IPS DF 19.7 (cell line): ENCODE measurements around the gene SLC19A3.
"Not testable (repeated sequence)": the region's sequence is repeated elsewhere in the genome, so short reads cannot be mapped to it uniquely, and the experiment has no call there.

ENCODE experiments used
- DNase-seq: peaks from one replicate; pipeline ENCODE4 v3.0.0-alpha.2; 2013; ENCODE audit warnings: low read depth, low spot score

SLC19A3 gene

GRCh38 chr2:227703280-227703732, 14.5 kb downstream of the SLC19A3 start:
- no peak for DNase-seq

GRCh38 chr2:227701556-227701955, 16.3 kb downstream of the SLC19A3 start:
- DNase-seq = no peak

GRCh38 chr2:227696990-227697679, 20.7 kb downstream of the SLC19A3 start:
- DNase-seq = no peak

- no peak for DNase-seq
Observed at GRCh38 chr2:227687189-227687588, 30.6 kb downstream of the SLC19A3 start.

- DNase-seq = no peak
Observed at GRCh38 chr2:227684258-227684657, 33.6 kb downstream of the SLC19A3 start.

- no peak for DNase-seq
Observed at GRCh38 chr2:227677928-227678327, 39.9 kb downstream of the SLC19A3 start.

GRCh38 chr2:227674485-227674884, 43.3 kb downstream of the SLC19A3 start:
- no peak for DNase-seq

- not testable (repeated sequence) for DNase-seq
Observed at GRCh38 chr2:227673620-227674019, 44.2 kb downstream of the SLC19A3 start.

GRCh38 chr2:227671170-227671905, 46.5 kb downstream of the SLC19A3 start:
- no peak for DNase-seq

- DNase-seq = not testable (repeated sequence)
Observed at GRCh38 chr2:227666631-227667170, 51.1 kb downstream of the SLC19A3 start, which contains the start of gene SCYGR5. Gene SCYGR5 (plus strand): TSS chr2:227666804. CDS start chr2:227666804, 0 bp downstream.

- no peak for DNase-seq
Observed at GRCh38 chr2:227665189-227665940, 52.5 kb downstream of the SLC19A3 start.

- DNase-seq = no peak
Observed at GRCh38 chr2:227661827-227662226, 56.0 kb downstream of the SLC19A3 start.

GRCh38 chr2:227661025-227661649, 56.7 kb downstream of the SLC19A3 start:
- peak; percentile 23 for DNase-seq

- DNase-seq = no peak
Observed at GRCh38 chr2:227657199-227657845, 60.5 kb downstream of the SLC19A3 start.

- DNase-seq = no peak
Observed at GRCh38 chr2:227655454-227655853, 62.4 kb downstream of the SLC19A3 start.

- no peak for DNase-seq
Observed at GRCh38 chr2:227654426-227654825, 63.4 kb downstream of the SLC19A3 start.

- DNase-seq = no peak
Observed at GRCh38 chr2:227653419-227653818, 64.4 kb downstream of the SLC19A3 start.

GRCh38 chr2:227643990-227644551, 73.8 kb downstream of the SLC19A3 start:
- DNase-seq = no peak

- no peak for DNase-seq
Observed at GRCh38 chr2:227642656-227643055, 75.2 kb downstream of the SLC19A3 start.

- DNase-seq = no peak
Observed at GRCh38 chr2:227634201-227634600, 83.6 kb downstream of the SLC19A3 start.
